H1 (cell line): ENCODE measurements around the gene MYH11. TPM values are rescaled to one million over a fixed set of nuclear protein-coding genes. Genes with fewer than 3 reads are reported as not detected.

Experiments
- CBX8 ChIP-seq: fragments of 300-800, 300-1000 bp; sonication (generic); IDR thresholded peaks from 2 replicates; pipeline ENCODE4 v1.7.1; 2016; ENCODE audit warnings: low read depth, low read length, borderline replicate concordance
- CEBPB ChIP-seq: IDR thresholded peaks from 2 replicates; pipeline ENCODE4 v1.6.1; 2012; ENCODE audit warnings: low read depth, low read length
- HDAC6 ChIP-seq: IDR thresholded peaks from one replicate; pipeline ENCODE4 v1.7.1; 2012; ENCODE audit warnings: low read depth, mild to moderate bottlenecking, inconsistent platforms, low read length, moderate library complexity
- JUND ChIP-seq: IDR thresholded peaks from 2 replicates; pipeline ENCODE4 v1.6.1; 2011; ENCODE audit warnings: mild to moderate bottlenecking, improper control_type of control experiment, low read length
- NRF1 ChIP-seq: IDR thresholded peaks from 2 replicates; pipeline ENCODE4 v1.6.1; 2011; ENCODE audit warnings: mild to moderate bottlenecking, low read depth, low read length, improper control_type of control experiment
- SP2 ChIP-seq: IDR thresholded peaks from 2 replicates; pipeline ENCODE4 v1.6.1; 2012; ENCODE audit warnings: mild to moderate bottlenecking, low read length, inconsistent platforms
- polyA plus RNA-seq, 7 experiments: library from polyadenylated mRNA; depleted of rRNA in 3 of 7; stranded (reverse) in 5 of 7; unstranded in 2 of 7; fragments of >200 nt in 5 of 7; fragments of 200-250 nt in 2 of 7; gene quantifications; 1 replicate in 5 of 7; 2 replicates in 1 of 7; 4 replicates in 1 of 7; pipeline versions ENCODE4 v1.2.1 to v1.2.3, GENCODE V29; 2011 to 2013; ENCODE audit warnings: missing spikeins in 2 of 7, mixed read lengths in 2 of 7
- total RNA-seq: library from RNA; stranded (reverse); fragmentation: NEBNext Ultra II Directional; extraction: Animal tissue kit (Norgen Biotek cat#: 25700); gene quantifications from 2 replicates; pipeline ENCODE4 v1.2.1, GENCODE V29; 2021
- TF ChIP-seq, protein P1 (sequence below): fragments of 300-600 bp; sonication (generic); IDR thresholded peaks from 2 replicates; pipeline ENCODE4 v1.7.1; 2012; ENCODE audit warnings: low read length, moderate library complexity, mild to moderate bottlenecking, inconsistent platforms; ENCODE audit not compliant: insufficient replicate concordance
- TF ChIP-seq, protein P2 (sequence below), 3 experiments: IDR thresholded peaks; 1 replicate in 2 of 3; 2 replicates in 1 of 3; pipeline versions ENCODE4 v1.5.1 to v1.6.1; 2011; ENCODE audit warnings: low read length in 3 of 3, mild to moderate bottlenecking in 3 of 3, inconsistent platforms in 2 of 3, low read depth in 1 of 3, moderate library complexity in 1 of 3; ENCODE audit not compliant: insufficient read depth in 1 of 3; ENCODE audit errors: control extremely low read depth in 1 of 3

MYH11 gene
- total and polyA plus RNA-seq, 2 of the 8 experiments (the other 6 are each of a cell fraction or from before 2014, with no cell fraction given) = 0.11 to 0.78 TPM

DNA sequence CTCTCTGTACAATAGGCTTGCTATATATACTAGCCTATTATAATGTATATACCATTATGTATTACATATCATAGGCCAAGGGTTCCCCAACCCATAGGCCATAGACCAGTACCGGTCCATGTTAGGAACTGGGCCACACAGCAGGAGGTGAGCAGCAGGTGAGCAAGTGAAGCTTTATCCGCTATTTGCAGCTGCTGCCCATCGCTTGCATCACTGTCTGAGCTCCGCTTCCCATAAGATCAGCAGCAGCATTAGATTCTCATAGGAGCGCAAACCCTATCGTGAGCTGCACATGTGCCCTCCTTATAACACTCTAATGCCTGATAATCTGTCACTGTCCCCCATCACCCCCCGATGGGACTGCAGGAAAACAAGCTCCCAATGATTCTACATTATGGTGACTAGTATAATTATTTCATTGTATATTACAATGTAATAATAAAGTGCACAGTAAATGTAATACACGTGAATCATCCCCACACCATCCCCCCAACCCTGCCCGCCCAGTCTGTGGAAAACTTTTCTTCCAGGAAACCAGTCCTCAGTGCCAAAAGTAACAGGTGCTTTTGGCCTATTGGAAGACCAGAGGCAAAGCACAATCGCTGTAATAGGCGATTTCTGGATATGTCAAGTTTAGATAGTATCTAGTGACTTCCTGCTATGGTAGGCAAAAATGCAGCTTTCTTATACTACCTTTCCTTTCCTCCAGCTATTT, 84.1 kb downstream of the MYH11 start (continued):
- TF ChIP-seq, protein P1, sequence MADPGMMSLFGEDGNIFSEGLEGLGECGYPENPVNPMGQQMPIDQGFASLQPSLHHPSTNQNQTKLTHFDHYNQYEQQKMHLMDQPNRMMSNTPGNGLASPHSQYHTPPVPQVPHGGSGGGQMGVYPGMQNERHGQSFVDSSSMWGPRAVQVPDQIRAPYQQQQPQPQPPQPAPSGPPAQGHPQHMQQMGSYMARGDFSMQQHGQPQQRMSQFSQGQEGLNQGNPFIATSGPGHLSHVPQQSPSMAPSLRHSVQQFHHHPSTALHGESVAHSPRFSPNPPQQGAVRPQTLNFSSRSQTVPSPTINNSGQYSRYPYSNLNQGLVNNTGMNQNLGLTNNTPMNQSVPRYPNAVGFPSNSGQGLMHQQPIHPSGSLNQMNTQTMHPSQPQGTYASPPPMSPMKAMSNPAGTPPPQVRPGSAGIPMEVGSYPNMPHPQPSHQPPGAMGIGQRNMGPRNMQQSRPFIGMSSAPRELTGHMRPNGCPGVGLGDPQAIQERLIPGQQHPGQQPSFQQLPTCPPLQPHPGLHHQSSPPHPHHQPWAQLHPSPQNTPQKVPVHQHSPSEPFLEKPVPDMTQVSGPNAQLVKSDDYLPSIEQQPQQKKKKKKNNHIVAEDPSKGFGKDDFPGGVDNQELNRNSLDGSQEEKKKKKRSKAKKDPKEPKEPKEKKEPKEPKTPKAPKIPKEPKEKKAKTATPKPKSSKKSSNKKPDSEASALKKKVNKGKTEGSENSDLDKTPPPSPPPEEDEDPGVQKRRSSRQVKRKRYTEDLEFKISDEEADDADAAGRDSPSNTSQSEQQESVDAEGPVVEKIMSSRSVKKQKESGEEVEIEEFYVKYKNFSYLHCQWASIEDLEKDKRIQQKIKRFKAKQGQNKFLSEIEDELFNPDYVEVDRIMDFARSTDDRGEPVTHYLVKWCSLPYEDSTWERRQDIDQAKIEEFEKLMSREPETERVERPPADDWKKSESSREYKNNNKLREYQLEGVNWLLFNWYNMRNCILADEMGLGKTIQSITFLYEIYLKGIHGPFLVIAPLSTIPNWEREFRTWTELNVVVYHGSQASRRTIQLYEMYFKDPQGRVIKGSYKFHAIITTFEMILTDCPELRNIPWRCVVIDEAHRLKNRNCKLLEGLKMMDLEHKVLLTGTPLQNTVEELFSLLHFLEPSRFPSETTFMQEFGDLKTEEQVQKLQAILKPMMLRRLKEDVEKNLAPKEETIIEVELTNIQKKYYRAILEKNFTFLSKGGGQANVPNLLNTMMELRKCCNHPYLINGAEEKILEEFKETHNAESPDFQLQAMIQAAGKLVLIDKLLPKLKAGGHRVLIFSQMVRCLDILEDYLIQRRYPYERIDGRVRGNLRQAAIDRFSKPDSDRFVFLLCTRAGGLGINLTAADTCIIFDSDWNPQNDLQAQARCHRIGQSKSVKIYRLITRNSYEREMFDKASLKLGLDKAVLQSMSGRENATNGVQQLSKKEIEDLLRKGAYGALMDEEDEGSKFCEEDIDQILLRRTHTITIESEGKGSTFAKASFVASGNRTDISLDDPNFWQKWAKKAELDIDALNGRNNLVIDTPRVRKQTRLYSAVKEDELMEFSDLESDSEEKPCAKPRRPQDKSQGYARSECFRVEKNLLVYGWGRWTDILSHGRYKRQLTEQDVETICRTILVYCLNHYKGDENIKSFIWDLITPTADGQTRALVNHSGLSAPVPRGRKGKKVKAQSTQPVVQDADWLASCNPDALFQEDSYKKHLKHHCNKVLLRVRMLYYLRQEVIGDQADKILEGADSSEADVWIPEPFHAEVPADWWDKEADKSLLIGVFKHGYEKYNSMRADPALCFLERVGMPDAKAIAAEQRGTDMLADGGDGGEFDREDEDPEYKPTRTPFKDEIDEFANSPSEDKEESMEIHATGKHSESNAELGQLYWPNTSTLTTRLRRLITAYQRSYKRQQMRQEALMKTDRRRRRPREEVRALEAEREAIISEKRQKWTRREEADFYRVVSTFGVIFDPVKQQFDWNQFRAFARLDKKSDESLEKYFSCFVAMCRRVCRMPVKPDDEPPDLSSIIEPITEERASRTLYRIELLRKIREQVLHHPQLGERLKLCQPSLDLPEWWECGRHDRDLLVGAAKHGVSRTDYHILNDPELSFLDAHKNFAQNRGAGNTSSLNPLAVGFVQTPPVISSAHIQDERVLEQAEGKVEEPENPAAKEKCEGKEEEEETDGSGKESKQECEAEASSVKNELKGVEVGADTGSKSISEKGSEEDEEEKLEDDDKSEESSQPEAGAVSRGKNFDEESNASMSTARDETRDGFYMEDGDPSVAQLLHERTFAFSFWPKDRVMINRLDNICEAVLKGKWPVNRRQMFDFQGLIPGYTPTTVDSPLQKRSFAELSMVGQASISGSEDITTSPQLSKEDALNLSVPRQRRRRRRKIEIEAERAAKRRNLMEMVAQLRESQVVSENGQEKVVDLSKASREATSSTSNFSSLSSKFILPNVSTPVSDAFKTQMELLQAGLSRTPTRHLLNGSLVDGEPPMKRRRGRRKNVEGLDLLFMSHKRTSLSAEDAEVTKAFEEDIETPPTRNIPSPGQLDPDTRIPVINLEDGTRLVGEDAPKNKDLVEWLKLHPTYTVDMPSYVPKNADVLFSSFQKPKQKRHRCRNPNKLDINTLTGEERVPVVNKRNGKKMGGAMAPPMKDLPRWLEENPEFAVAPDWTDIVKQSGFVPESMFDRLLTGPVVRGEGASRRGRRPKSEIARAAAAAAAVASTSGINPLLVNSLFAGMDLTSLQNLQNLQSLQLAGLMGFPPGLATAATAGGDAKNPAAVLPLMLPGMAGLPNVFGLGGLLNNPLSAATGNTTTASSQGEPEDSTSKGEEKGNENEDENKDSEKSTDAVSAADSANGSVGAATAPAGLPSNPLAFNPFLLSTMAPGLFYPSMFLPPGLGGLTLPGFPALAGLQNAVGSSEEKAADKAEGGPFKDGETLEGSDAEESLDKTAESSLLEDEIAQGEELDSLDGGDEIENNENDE = no peak
- TF ChIP-seq JUND = no peak
- TF ChIP-seq CEBPB = no peak
- TF ChIP-seq HDAC6 = no peak
- TF ChIP-seq SP2 = no peak
- no peak for TF ChIP-seq CBX8
- TF ChIP-seq, protein P2, sequence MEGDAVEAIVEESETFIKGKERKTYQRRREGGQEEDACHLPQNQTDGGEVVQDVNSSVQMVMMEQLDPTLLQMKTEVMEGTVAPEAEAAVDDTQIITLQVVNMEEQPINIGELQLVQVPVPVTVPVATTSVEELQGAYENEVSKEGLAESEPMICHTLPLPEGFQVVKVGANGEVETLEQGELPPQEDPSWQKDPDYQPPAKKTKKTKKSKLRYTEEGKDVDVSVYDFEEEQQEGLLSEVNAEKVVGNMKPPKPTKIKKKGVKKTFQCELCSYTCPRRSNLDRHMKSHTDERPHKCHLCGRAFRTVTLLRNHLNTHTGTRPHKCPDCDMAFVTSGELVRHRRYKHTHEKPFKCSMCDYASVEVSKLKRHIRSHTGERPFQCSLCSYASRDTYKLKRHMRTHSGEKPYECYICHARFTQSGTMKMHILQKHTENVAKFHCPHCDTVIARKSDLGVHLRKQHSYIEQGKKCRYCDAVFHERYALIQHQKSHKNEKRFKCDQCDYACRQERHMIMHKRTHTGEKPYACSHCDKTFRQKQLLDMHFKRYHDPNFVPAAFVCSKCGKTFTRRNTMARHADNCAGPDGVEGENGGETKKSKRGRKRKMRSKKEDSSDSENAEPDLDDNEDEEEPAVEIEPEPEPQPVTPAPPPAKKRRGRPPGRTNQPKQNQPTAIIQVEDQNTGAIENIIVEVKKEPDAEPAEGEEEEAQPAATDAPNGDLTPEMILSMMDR (IDR thresholded peaks at IDR 0.05; ENCODE audit: control extremely low read depth in 1 of 3, insufficient read depth in 1 of 3, low read depth in 1 of 3, low read length in 3 of 3) = no peak
- TF ChIP-seq NRF1 = no peak
